Fibroblast of lung (primary cell): ENCODE measurements around the gene EN2.

Source experiments
- EZH2 ChIP-seq: IDR thresholded peaks from 2 replicates; pipeline ENCODE4 v1.5.1; 2012; ENCODE audit warnings: low read length, control low read depth, mild to moderate bottlenecking; ENCODE audit errors: missing control alignments
- TF ChIP-seq, protein P1 (sequence below), 2 donors: IDR thresholded peaks in 1 of 2; conservative IDR thresholded peaks in 1 of 2; 1 replicate in 1 of 2; 2 replicates in 1 of 2; pipeline ENCODE4 v1.5.1; 2011 to 2012; ENCODE audit warnings: low read length in 2 of 2, control low read depth in 1 of 2, inconsistent platforms in 1 of 2, low read depth in 1 of 2, mild to moderate bottlenecking in 1 of 2

DNA sequence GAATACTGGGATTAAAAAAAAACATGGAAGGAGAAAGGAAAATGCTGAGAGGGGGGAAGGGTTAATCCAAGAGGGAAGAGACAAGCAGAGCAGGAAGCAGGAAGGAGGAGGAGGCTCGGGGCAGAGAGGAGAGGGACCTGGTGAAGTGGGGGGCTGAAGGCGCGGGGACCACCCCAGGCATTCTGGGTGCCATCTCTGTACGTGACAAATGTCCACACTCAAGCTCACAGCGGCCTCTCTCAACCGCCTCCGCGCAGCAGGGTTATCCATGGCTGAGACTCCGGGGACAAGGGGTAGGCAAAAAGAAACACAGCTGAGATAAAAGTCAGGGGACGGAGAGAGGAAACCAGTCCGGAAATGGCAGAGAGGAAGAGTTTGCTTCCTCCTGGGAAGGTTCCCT, 33.9 kb downstream of the EN2 start:
- TF ChIP-seq, protein P1, sequence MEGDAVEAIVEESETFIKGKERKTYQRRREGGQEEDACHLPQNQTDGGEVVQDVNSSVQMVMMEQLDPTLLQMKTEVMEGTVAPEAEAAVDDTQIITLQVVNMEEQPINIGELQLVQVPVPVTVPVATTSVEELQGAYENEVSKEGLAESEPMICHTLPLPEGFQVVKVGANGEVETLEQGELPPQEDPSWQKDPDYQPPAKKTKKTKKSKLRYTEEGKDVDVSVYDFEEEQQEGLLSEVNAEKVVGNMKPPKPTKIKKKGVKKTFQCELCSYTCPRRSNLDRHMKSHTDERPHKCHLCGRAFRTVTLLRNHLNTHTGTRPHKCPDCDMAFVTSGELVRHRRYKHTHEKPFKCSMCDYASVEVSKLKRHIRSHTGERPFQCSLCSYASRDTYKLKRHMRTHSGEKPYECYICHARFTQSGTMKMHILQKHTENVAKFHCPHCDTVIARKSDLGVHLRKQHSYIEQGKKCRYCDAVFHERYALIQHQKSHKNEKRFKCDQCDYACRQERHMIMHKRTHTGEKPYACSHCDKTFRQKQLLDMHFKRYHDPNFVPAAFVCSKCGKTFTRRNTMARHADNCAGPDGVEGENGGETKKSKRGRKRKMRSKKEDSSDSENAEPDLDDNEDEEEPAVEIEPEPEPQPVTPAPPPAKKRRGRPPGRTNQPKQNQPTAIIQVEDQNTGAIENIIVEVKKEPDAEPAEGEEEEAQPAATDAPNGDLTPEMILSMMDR (conservative IDR thresholded peaks at IDR 0.05 in 1 of 2, IDR thresholded peaks at IDR 0.05 in 1 of 2; ENCODE audit: low read depth in 1 of 2, low read length in 2 of 2): no peak
- TF ChIP-seq EZH2: no peak
